Activated T-cell treated with anti-CD3 and anti-CD28 coated beads, Interleukin-2, amount 50 U/mL, for 24 hours (primary cell): ENCODE measurements around the gene FBXW9.
"Not testable (repeated sequence)": the region's sequence is repeated elsewhere in the genome, so short reads cannot be mapped to it uniquely, and the experiment has no call there.

ENCODE experiments used
- DNase-seq: peaks from one replicate; pipeline ENCODE4 v3.0.0-alpha.2; 2020
- H3K27ac Mint-ChIP-seq: 2 replicates; pipeline ENCODE4 v1.8.0; 2020; ENCODE audit warnings: mild to moderate bottlenecking, mixed read lengths
- H3K27me3 Mint-ChIP-seq: 2 replicates; pipeline ENCODE4 v1.8.0; 2020; ENCODE audit warnings: mixed read lengths
- H3K36me3 Mint-ChIP-seq: 2 replicates; pipeline ENCODE4 v1.8.0; 2020; ENCODE audit warnings: low read depth, mixed read lengths
- H3K4me1 Mint-ChIP-seq: 2 replicates; pipeline ENCODE4 v1.8.0; 2020; ENCODE audit warnings: low read depth, mixed read lengths
- H3K4me3 Mint-ChIP-seq: 2 replicates; pipeline ENCODE4 v1.8.0; 2020; ENCODE audit warnings: mild to moderate bottlenecking, moderate library complexity, mixed read lengths
- H3K9me3 Mint-ChIP-seq: 2 replicates; pipeline ENCODE4 v1.8.0; 2020; ENCODE audit warnings: mixed read lengths

FBXW9 gene

GRCh38 chr19:12701596-12702282 is 5.3 kb upstream of the FBXW9 start:
- Mint-ChIP-seq H3K4me3 (no peak overlapping the region), H3K9me3 (no peaks in the 10 kb centered on the region), H3K27ac (peak overlapping the region; percentile 29), H3K36me3 (peaks cover 86% of the 10 kb centered on the region), H3K27me3 (no peaks in the 10 kb centered on the region), H3K4me1 (peaks cover 13% of the 10 kb centered on the region)
- no peak for DNase-seq

DNA sequence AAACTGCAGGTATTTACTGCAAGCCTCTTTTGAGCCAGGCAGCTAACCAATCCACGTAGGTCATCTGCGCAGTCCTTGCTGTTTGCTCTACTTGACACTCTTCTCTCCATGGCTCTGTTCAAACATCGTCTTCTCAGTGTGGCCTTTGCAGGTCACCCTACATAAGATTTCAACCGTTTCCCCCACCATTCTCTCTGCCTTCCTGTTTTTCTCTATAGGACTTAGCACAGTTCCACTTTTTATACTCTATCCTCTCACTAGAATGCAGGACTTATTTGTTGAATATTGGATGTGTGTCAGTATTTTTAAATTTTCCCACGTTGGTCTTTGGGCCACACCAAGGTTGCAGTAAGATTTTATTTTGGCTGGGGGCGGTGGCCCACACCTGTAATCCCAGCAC is 1.7 kb upstream of the FBXW9 start:
- H3K27ac Mint-ChIP-seq, result peak overlapping the region; percentile 84
- H3K36me3 Mint-ChIP-seq, result peaks cover 62% of the 10 kb centered on the region
- no peak for DNase-seq
- H3K9me3 Mint-ChIP-seq, result no peaks in the 10 kb centered on the region
- no peaks in the 10 kb centered on the region for H3K27me3 Mint-ChIP-seq
- peaks cover 27% of the 10 kb centered on the region for H3K4me1 Mint-ChIP-seq
- H3K4me3 Mint-ChIP-seq, result peak overlapping the region; percentile 58

- not testable (repeated sequence) for H3K27me3 Mint-ChIP-seq, DNase-seq, H3K9me3 Mint-ChIP-seq
- H3K27ac Mint-ChIP-seq, result peak overlapping the region; percentile 40
- H3K4me3 Mint-ChIP-seq, result peak overlapping the region; percentile 87
- peaks cover 27% of the 10 kb centered on the region for H3K4me1 Mint-ChIP-seq
- peaks cover 62% of the 10 kb centered on the region for H3K36me3 Mint-ChIP-seq
Observed at GRCh38 chr19:12697425-12697824, 994 bp upstream of the FBXW9 start.

GRCh38 chr19:12695997-12696365 is 450 bp downstream of the FBXW9 start:
- Mint-ChIP-seq H3K4me1 (peaks cover 27% of the 10 kb centered on the region), H3K27me3 (no peaks in the 10 kb centered on the region)

GRCh38 chr19:12695514-12695913 is 917 bp downstream of the FBXW9 start:
- no peaks in the 10 kb centered on the region for H3K9me3 Mint-ChIP-seq
- peak overlapping the region; percentile 79 for H3K27ac Mint-ChIP-seq
- H3K4me1 Mint-ChIP-seq, result peaks cover 27% of the 10 kb centered on the region

More at GRCh38 chr19:12695997-12696365, 450 bp downstream of the FBXW9 start:
- Mint-ChIP-seq H3K27ac (peak overlapping the region; percentile 93), H3K36me3 (peaks cover 53% of the 10 kb centered on the region), H3K9me3 (no peaks in the 10 kb centered on the region), H3K4me3 (peak overlapping the region; percentile 87)
- no peak for DNase-seq

DNA sequence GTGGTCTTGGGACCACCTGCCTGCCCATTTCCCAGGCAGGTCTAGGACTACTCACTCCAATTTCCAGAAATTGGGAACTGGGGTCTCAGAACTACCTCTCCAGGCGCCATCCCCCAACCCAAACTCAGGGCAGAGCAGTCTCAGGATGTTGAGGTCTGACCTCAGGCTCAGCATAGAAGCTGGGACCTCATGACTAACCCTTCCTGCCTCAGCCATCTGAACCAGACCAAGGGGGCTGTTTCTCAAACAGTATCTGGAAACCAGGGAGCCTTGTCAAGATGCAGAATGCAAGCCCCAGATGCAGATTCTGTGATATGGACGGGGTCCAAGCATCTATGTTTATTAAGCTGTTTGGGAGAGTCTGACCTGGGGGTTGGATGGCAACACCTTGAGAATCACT is 1.3 kb downstream of the FBXW9 start:
- Mint-ChIP-seq H3K27ac (no peak overlapping the region), H3K36me3 (peaks cover 51% of the 10 kb centered on the region), H3K27me3 (no peaks in the 10 kb centered on the region), H3K4me3 (peak overlapping the region; percentile 87), H3K4me1 (peaks cover 27% of the 10 kb centered on the region), H3K9me3 (no peaks in the 10 kb centered on the region)
- no peak for DNase-seq

More at GRCh38 chr19:12695514-12695913, 917 bp downstream of the FBXW9 start:
- Mint-ChIP-seq H3K4me3 (peak overlapping the region; percentile 87), H3K27me3 (no peaks in the 10 kb centered on the region), H3K36me3 (peaks cover 51% of the 10 kb centered on the region)
- no peak for DNase-seq

DNA sequence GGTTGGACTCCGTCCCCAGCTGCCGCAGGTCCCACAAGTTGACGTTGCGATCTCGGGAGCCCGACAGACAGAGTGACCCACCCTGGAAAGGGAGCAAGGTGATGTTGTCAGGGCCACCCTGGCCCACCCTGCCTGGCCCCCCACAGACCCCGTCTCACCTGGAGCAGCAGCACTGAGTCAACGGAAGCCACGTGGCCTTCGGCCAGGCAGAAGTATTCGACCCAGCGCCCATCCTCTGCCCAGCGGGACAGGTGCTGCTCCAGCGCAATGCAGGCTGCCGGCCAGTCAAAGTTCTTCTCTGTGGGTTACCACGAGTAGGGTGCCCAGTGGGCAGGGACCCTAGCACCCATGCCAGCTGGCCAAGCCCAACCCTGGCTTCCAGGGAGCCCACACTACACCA is 1.8 kb downstream of the FBXW9 start:
- H3K4me3 Mint-ChIP-seq, result peak overlapping the region; percentile 87
- no peaks in the 10 kb centered on the region for H3K27me3 Mint-ChIP-seq
- no peak for DNase-seq
- no peak overlapping the region for H3K27ac Mint-ChIP-seq
- peaks cover 49% of the 10 kb centered on the region for H3K36me3 Mint-ChIP-seq
- peaks cover 27% of the 10 kb centered on the region for H3K4me1 Mint-ChIP-seq
- H3K9me3 Mint-ChIP-seq, result no peaks in the 10 kb centered on the region

DNA sequence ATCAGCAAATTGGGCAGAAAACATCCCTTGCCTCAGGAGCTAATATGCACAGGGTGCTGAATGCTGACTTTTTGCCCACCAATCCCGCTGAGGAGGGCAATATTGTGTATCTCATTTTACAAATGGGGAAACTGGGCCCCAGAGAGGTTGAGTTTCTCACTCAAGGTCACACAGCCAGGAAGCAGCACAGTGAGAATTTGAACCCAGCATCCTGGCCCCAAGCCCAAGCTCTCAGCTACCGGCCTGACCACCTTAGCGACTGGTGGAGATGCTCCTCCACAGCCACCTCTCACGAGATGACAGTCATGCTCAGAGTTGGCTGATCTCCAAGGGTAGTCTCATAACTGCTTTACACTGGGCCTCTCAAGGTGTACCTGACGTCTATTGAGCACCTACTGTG is 3.5 kb downstream of the FBXW9 start:
- Mint-ChIP-seq H3K36me3 (peaks cover 51% of the 10 kb centered on the region), H3K27me3 (no peaks in the 10 kb centered on the region), H3K9me3 (no peaks in the 10 kb centered on the region), H3K4me1 (peaks cover 20% of the 10 kb centered on the region), H3K4me3 (no peak overlapping the region), H3K27ac (no peak overlapping the region)
- DNase-seq, result no peak

DNA sequence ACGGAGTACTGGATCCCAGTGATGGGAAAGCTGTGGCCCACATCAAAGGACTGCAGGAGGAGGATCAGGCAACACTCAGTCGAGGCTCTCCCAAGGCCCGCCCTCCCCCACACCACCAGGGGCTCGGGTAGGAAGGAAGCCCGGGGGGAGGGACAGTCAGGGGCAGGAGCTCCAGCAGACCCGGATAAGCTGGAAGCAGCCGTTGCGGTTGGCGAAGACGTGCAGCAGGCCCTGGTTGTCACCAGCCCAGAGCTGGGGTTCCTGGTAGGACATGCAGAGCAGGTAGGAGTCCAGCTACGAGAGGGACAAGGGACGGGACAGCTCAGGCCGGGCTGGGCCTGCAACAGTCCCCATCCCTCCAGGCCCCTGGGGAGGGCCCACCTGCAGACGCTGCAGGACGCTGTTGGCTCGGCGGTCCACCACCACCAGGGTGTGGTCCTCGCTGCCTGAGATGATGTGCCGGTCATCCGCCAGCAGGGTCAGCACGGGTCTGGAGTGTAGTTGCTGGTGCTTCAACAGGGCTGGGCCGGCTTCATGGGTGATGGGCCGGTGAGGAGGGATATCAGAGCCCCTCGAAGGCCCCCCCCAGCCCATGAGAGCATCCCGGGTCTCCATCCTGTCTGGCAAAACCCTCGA is 6.7 kb downstream of the FBXW9 start:
- Mint-ChIP-seq H3K9me3 (no peaks in the 10 kb centered on the region), H3K27ac (no peak overlapping the region)

DNA sequence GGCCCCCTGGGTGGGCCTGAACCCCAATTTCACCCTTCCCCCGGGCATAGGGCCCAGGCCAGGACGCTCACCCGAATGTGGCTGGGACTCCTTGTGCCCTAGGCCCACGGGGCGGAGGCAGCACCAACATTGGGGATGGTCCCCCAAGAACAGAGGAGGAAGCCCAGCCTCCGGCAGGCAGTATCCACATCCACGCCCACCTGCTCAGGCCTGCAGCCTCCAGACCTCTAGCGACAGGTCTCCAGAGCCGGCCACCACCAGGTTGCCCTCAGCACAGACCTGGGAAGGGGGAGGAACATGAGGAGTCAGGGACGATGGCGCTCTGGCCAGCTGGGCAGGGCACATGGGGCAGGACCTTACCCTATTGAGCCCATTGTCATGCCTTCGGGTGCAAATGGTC is 7.4 kb downstream of the FBXW9 start:
- Mint-ChIP-seq H3K27ac (no peak overlapping the region), H3K4me1 (no peaks in the 10 kb centered on the region), H3K4me3 (no peak overlapping the region), H3K9me3 (no peaks in the 10 kb centered on the region), H3K27me3 (no peaks in the 10 kb centered on the region), H3K36me3 (peaks cover 43% of the 10 kb centered on the region)
- no peak for DNase-seq

More for the DNA sequence above, 6.7 kb downstream of the FBXW9 start:
- Mint-ChIP-seq H3K4me1 (peaks cover 5% of the 10 kb centered on the region), H3K27me3 (no peaks in the 10 kb centered on the region), H3K4me3 (no peak overlapping the region), H3K36me3 (peaks cover 47% of the 10 kb centered on the region)
- no peak for DNase-seq

DNA sequence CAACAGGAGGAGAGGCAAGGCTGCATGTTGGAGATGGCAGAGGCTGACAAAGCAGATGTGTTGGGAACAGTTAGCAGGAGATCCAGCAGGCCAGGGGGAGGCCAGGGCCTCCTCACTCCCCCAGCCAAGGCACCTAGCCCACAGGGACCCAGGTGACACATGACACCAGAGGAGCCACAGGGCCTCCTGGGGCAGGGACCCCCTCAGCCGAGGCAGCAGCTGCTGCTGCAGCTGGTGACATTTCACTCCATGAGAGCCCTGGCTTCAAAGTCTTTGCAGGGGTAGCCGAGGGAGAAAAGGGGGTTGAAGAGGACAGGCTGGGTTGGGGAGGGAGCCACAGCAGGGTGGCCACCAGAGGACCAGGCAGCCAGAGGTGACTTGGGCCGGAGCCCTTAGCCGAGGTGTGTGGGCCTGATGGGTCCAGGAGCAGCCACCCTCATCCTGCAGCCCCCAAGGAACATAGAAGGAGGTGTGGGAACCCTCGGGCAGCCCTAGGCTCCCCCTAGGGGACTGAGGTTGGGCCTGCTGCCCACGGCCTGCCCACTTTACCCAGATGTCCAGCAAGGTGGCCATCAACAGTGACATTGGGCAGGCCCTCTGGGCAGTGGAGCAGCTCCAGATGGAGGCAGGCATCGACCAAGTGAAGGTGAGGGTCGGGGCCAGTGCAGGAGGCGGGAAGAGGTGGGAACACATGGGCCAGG is 8.8 kb downstream of the FBXW9 start, which contains the start of gene GNG14:
Gene GNG14 (plus strand): TSS at position 503 of the 701 bp plus-strand sequence. CDS start 51 bp downstream, at position 554.
- Mint-ChIP-seq H3K27ac (no peak within 1 kb of the TSS), H3K27me3 (no peaks in the 10 kb centered on the region), H3K9me3 (no peaks in the 10 kb centered on the region), H3K36me3 (peaks cover 36% of the 10 kb centered on the region), H3K4me1 (no peaks in the 10 kb centered on the region), H3K4me3 (no peak within 1 kb of the TSS)
- DNase-seq, result no peak

DNA sequence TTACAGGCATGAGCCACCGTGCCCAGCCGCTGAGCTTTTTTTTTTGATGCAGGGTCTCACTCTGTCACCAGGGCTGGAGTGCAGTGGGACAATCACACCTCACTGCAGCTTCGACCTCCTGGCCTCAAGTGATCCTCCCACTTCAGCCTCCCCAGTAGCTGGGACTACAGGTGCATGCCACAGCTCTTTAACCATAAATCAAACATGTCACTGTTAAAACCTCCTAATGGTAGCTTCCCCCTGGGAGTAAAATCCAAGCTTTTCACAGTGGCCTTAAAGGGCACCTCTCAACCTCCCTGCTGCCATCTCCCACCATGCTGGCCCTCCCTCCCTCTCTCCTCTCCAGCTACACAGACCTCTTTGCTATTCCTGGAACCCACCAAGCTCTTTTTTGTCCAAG is 10.6 kb downstream of the FBXW9 start:
- no peaks in the 10 kb centered on the region for H3K9me3 Mint-ChIP-seq
- no peaks in the 10 kb centered on the region for H3K27me3 Mint-ChIP-seq
- H3K4me3 Mint-ChIP-seq, result no peak overlapping the region
- peaks cover 37% of the 10 kb centered on the region for H3K36me3 Mint-ChIP-seq
- no peak overlapping the region for H3K27ac Mint-ChIP-seq
- H3K4me1 Mint-ChIP-seq, result peaks cover 5% of the 10 kb centered on the region
- no peak for DNase-seq

DNA sequence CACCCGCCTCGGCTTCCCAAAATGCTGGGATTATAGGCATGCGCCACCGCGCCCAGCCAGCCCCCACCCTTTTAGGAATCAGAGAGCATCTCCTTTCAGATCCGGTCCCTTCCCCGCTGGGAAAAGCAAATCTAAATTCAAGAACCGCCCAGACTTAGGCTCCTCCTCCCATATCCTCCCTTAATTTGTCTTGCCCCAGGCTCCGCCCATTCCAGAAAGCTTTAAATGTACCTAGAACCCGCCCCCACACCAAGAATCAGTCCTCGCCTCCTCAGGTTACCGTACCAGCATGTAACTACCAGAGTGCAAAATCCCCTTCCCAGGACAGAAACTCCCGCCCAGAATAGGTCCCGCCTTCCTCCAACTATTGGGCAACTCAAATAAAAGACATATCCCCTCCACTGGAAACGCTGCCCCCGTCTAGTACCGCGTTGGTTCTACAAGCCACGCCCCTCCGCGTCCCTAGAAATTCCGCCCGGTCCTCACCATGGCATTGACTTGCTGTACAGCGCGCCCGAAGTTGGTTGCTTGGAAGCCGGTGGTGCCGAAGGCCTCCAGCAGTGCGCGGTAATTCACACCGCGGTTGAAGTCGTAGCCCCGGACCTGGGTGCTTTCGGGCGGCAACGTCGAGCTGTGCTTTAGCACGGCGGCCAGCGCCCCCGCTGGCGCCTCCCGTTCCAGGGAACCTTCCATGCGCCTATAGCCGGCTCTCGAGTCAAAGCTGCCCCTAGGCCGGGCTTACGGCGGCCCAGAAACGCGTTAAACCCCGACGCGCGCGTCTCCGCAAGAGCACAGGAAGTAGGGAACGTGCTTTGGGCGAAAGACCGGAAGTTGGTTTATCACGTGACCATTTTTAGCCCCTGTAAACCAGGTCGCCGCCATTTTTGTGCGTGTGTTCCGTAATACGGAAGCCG is 15.1 kb downstream of the FBXW9 start, which contains the start of gene DHPS:
Gene DHPS (minus strand): TSS at position 807 of the 914 bp plus-strand sequence. CDS start 114 bp downstream, at position 693.
- H3K9me3 Mint-ChIP-seq, result no peaks in the 10 kb centered on the region
- peak within 1 kb of the TSS; percentile 98 for H3K4me3 Mint-ChIP-seq
- H3K27ac Mint-ChIP-seq, result peak within 1 kb of the TSS; percentile 99
- no peaks in the 10 kb centered on the region for H3K27me3 Mint-ChIP-seq
- peaks cover 47% of the 10 kb centered on the region for H3K36me3 Mint-ChIP-seq
- DNase-seq, result peak; percentile 89
- H3K4me1 Mint-ChIP-seq, result peaks cover 27% of the 10 kb centered on the region

- no peaks in the 10 kb centered on the region for H3K9me3 Mint-ChIP-seq
Observed at GRCh38 chr19:12680034-12680433, 16.4 kb downstream of the FBXW9 start.

More at GRCh38 chr19:12680034-12680433, 16.4 kb downstream of the FBXW9 start:
- H3K4me1 Mint-ChIP-seq, result peaks cover 28% of the 10 kb centered on the region
- no peak for DNase-seq
- H3K4me3 Mint-ChIP-seq, result peak overlapping the region; percentile 98
- H3K27ac Mint-ChIP-seq, result peak overlapping the region; percentile 99
- peaks cover 60% of the 10 kb centered on the region for H3K36me3 Mint-ChIP-seq
- no peaks in the 10 kb centered on the region for H3K27me3 Mint-ChIP-seq
